Trophoblast cell (in vitro differentiated cells and primary cell): ENCODE measurements around the gene ZNF408.
"Not testable (repeated sequence)": the region's sequence is repeated elsewhere in the genome, so short reads cannot be mapped to it uniquely, and the experiment has no call there.

Experiments used
- DNase-seq, 2 donors: peaks; one replicate each; pipeline ENCODE4 v3.0.0-alpha.2; 2016
- H2AFZ ChIP-seq: 2 replicates; pipeline ENCODE4 v1.6.1; 2013; ENCODE audit warnings: low read length, moderate library complexity, mild to moderate bottlenecking; ENCODE audit not compliant: insufficient read depth, poor library complexity
- H2AK5ac ChIP-seq: 2 replicates; pipeline ENCODE4 v1.6.1; 2013; ENCODE audit warnings: mild to moderate bottlenecking, low read length
- H2BK120ac ChIP-seq: 2 replicates; pipeline ENCODE4 v1.6.1; 2013; ENCODE audit warnings: low read length, mild to moderate bottlenecking, moderate library complexity; ENCODE audit not compliant: insufficient read depth, poor library complexity
- H2BK12ac ChIP-seq: 2 replicates; pipeline ENCODE4 v1.6.1; 2013; ENCODE audit warnings: mild to moderate bottlenecking, low read length, moderate library complexity
- H2BK5ac ChIP-seq: 2 replicates; pipeline ENCODE4 v1.6.1; 2013; ENCODE audit warnings: low read length, low read depth, moderate library complexity, mild to moderate bottlenecking; ENCODE audit not compliant: poor library complexity
- H3K14ac ChIP-seq: 2 replicates; pipeline ENCODE4 v1.6.1; 2013; ENCODE audit warnings: mild to moderate bottlenecking, low read length
- H3K18ac ChIP-seq: 2 replicates; pipeline ENCODE4 v1.6.1; 2013; ENCODE audit warnings: mild to moderate bottlenecking, low read length
- H3K23ac ChIP-seq: 2 replicates; pipeline ENCODE4 v1.6.1; 2013; ENCODE audit warnings: low read length
- H3K27ac ChIP-seq: 2 replicates; pipeline ENCODE4 v1.5.1; 2013; ENCODE audit warnings: low read depth, mild to moderate bottlenecking, inconsistent platforms, low read length, moderate library complexity
- H3K27me3 ChIP-seq: 2 replicates; pipeline ENCODE4 v1.6.1; 2013; ENCODE audit warnings: inconsistent platforms, mild to moderate bottlenecking, low read length, moderate library complexity; ENCODE audit not compliant: insufficient read depth
- H3K36me3 ChIP-seq, 2 experiments: 1 replicate in 1 of 2; 2 replicates in 1 of 2; pipeline ENCODE4 v1.6.1; 2013; ENCODE audit warnings: low read length in 2 of 2, mild to moderate bottlenecking in 2 of 2, moderate library complexity in 1 of 2; ENCODE audit not compliant: insufficient read depth in 2 of 2, control insufficient read depth in 1 of 2
- H3K4ac ChIP-seq: 2 replicates; pipeline ENCODE4 v1.6.1; 2013; ENCODE audit warnings: low read depth, mild to moderate bottlenecking, low read length, moderate library complexity
- H3K4me1 ChIP-seq, 2 experiments: 1 replicate in 1 of 2; 2 replicates in 1 of 2; pipeline ENCODE4 v1.6.1; 2013; ENCODE audit warnings: low read length in 2 of 2, mild to moderate bottlenecking in 2 of 2, moderate library complexity in 1 of 2; ENCODE audit not compliant: insufficient read depth in 2 of 2, control insufficient read depth in 1 of 2
- H3K4me2 ChIP-seq: 2 replicates; pipeline ENCODE4 v1.6.1; 2013; ENCODE audit warnings: inconsistent platforms, mild to moderate bottlenecking, low read length, moderate library complexity
- H3K4me3 ChIP-seq: 2 replicates; pipeline ENCODE4 v1.5.1; 2013; ENCODE audit warnings: mild to moderate bottlenecking, low read depth, low read length, inconsistent platforms
- H3K79me1 ChIP-seq: one replicate; pipeline ENCODE4 v1.6.1; 2013; ENCODE audit warnings: low read length
- H3K79me2 ChIP-seq: 2 replicates; pipeline ENCODE4 v1.6.1; 2013; ENCODE audit warnings: low read length, mild to moderate bottlenecking; ENCODE audit not compliant: control insufficient read depth, insufficient read depth, poor library complexity
- H3K9ac ChIP-seq: 2 replicates; pipeline ENCODE4 v1.6.1; 2013; ENCODE audit warnings: mild to moderate bottlenecking, low read length
- H3K9me3 ChIP-seq: 2 replicates; pipeline ENCODE4 v1.6.1; 2013; ENCODE audit warnings: low read depth, mild to moderate bottlenecking, control low read depth, inconsistent platforms, low read length; ENCODE audit not compliant: insufficient read depth
- H4K12ac ChIP-seq: 2 replicates; pipeline ENCODE4 v1.6.1; 2013; ENCODE audit warnings: low read depth, mild to moderate bottlenecking, low read length, moderate library complexity
- H4K8ac ChIP-seq: 2 replicates; pipeline ENCODE4 v1.6.1; 2013; ENCODE audit warnings: low read depth, mild to moderate bottlenecking, low read length, moderate library complexity
- H4K91ac ChIP-seq: one replicate; pipeline ENCODE4 v1.6.1; 2013; ENCODE audit warnings: low read depth, mild to moderate bottlenecking, low read length, moderate library complexity
- WGBS: extraction: QIAGEN DNeasy Blood & Tissue Kit; methylation state at CpG from one replicate; pipeline ENCODE4 v1.1.7; 2013; ENCODE audit warnings: missing lambda C conversion rate; ENCODE audit not compliant: insufficient read length, insufficient coverage; ENCODE audit errors: extremely low coverage; 5-methylcytosine and 5-hydroxymethylcytosine counted together

The ZNF408 gene

DNA sequence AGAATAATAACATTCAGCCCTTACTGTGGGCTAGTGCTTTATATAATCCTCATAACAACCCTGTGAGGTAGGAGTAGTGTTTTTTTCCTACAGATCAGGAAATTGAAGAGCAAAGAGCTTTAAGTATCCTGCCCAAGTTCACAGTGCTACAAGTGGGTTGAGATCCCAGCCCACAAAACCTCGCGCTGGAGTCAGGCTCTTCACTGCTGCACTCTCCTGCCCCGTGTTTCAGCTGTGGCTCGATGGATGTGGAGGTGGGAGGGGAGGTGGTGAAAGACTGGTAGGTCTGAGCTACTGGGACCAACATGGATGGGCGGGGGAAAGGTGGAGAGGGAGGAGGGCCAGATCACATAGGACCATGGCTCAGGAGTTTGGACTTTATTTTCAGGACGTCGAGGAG lies 6.1 kb downstream of the ZNF408 start:
- Histone ChIP-seq H3K23ac (no peak overlapping the region), H3K4me3 (peak overlapping the region; percentile 25), H3K18ac (no peak overlapping the region), H2BK5ac (no peak overlapping the region), H3K4me1 (no peaks in the 10 kb centered on the region), H3K79me2 (no peaks in the 10 kb centered on the region), H4K8ac (no peak overlapping the region), H3K9ac (no peak overlapping the region), H4K91ac (no peak overlapping the region), H2BK12ac (no peak overlapping the region), H3K79me1 (no peaks in the 10 kb centered on the region), H4K12ac (no peak overlapping the region), H2BK120ac (no peak overlapping the region), H3K36me3 (peaks cover 36 to 43% of the 10 kb centered on the region in 2 experiments), H3K27ac (no peak overlapping the region), H2AK5ac (no peak overlapping the region), H3K4ac (no peak overlapping the region), H2AFZ (no peak overlapping the region), H3K4me2 (no peak overlapping the region), H3K14ac (no peak overlapping the region), H3K9me3 (peaks cover 4% of the 10 kb centered on the region), H3K27me3 (no peaks in the 10 kb centered on the region)
- WGBS: no CpG with 5 or more reads among the region's 7 CpGs
- DNase-seq: no peak

DNA sequence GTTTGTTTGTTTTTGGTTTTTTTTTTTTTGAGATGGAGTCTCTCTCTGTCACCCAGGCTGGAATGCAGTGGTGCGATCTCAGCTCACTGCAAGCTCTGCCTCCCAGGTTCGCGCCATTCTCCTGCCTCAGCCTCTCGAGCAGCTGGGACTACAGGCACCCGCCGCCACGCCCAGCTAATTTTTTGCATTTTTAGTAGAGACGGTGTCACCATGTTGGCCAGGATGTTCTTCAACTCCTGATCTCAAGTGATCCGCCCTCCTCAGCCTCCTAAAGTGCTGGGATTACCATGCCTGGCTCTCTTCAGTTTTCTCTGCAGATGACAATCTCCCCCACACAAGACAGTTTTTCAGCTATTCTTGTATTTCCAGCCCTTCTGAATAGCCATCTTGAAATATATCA lies 8.5 kb downstream of the ZNF408 start:
- H3K4me3 ChIP-seq, H2AK5ac ChIP-seq, H2AFZ ChIP-seq, H3K4me1 ChIP-seq, H2BK12ac ChIP-seq, H3K79me1 ChIP-seq, H2BK5ac ChIP-seq, H3K23ac ChIP-seq, H3K27ac ChIP-seq, H3K9ac ChIP-seq, H3K27me3 ChIP-seq, H3K79me2 ChIP-seq, H3K14ac ChIP-seq, H4K8ac ChIP-seq, H2BK120ac ChIP-seq, H3K18ac ChIP-seq, H4K12ac ChIP-seq, H4K91ac ChIP-seq, H3K9me3 ChIP-seq, H3K4me2 ChIP-seq, H3K4ac ChIP-seq: not testable (repeated sequence)
- DNase-seq: peak; percentile 67 to 80
- H3K36me3 ChIP-seq: peaks cover 23 to 28% of the 10 kb centered on the region in 2 experiments
- no CpG with 5 or more reads among the region's 9 CpGs for WGBS

DNA sequence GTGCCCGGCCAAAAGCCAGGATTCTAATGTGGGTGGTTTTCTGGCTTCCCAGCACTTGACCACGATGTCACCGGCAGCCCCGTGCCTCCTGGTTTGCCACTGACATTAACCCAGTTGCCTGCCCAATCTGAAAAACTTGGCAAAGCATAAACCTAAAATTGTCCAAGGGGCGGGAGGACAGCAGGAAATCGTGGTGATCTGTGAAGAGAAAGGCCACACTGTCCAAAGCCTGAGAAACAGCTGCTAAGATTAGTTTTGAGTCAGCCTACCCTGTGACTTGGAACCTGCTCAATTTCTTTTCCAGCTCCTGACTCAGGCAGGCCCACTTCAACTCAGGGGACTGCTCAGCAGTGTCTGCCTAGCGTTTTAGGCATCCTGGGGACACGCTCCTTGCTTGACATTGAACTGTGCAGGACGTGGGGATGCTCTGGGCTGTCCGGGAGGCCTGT lies 10.0 kb downstream of the ZNF408 start:
- Histone ChIP-seq H3K79me1 (no peaks in the 10 kb centered on the region), H3K4me2 (no peak overlapping the region), H3K4me1 (peaks cover 0 to 1% of the 10 kb centered on the region in 2 experiments), H2BK5ac (no peak overlapping the region), H3K9ac (no peak overlapping the region), H3K14ac (no peak overlapping the region), H2BK120ac (no peak overlapping the region), H3K4ac (no peak overlapping the region), H3K27me3 (no peaks in the 10 kb centered on the region), H3K27ac (no peak overlapping the region), H2BK12ac (no peak overlapping the region), H2AK5ac (no peak overlapping the region), H4K8ac (no peak overlapping the region), H4K91ac (no peak overlapping the region), H4K12ac (no peak overlapping the region), H3K36me3 (peaks cover 9 to 13% of the 10 kb centered on the region in 2 experiments), H3K18ac (no peak overlapping the region), H3K79me2 (no peaks in the 10 kb centered on the region), H3K4me3 (no peak overlapping the region), H3K23ac (no peak overlapping the region), H3K9me3 (no peaks in the 10 kb centered on the region), H2AFZ (no peak overlapping the region)
- DNase-seq: peak in 1 of 2 donors; percentile 7
- no CpG with 5 or more reads among the region's 10 CpGs for WGBS

DNA sequence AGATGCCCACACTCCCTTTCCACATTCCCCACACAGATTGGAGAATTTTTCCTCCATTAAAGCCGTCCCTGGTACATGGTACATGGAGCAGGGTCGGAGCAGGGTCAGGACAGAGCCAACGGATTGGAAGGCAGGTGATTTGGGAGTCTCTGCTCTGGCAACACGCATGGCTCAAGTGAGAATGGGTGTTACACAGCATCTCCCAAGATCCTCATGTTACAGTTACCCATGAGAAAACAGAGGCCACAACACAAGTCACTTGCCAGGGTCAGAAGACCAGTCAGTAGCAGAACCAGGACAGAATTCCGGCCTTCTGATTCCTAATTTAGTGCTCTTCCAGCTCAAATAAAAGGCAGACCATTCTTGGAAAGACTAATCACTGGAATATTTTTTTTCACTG lies 10.5 kb downstream of the ZNF408 start:
- no peak overlapping the region for H3K27ac ChIP-seq
- no peak overlapping the region for H3K4me3 ChIP-seq
- no peak overlapping the region for H4K8ac ChIP-seq
- H4K91ac ChIP-seq: no peak overlapping the region
- no peaks in the 10 kb centered on the region for H3K9me3 ChIP-seq
- H3K4ac ChIP-seq: no peak overlapping the region
- WGBS: no CpG with 5 or more reads among the region's 5 CpGs
- no peak overlapping the region for H2BK5ac ChIP-seq
- no peak overlapping the region for H2AK5ac ChIP-seq
- no peak overlapping the region for H4K12ac ChIP-seq
- no peak overlapping the region for H3K18ac ChIP-seq
- H3K36me3 ChIP-seq: peaks cover 5 to 10% of the 10 kb centered on the region in 2 experiments
- H3K4me1 ChIP-seq: peaks cover 0 to 1% of the 10 kb centered on the region in 2 experiments
- H3K79me2 ChIP-seq: no peaks in the 10 kb centered on the region
- no peak overlapping the region for H3K4me2 ChIP-seq
- H3K23ac ChIP-seq: no peak overlapping the region
- no peak overlapping the region for H2AFZ ChIP-seq
- H2BK12ac ChIP-seq: no peak overlapping the region
- H3K79me1 ChIP-seq: no peaks in the 10 kb centered on the region
- no peak for DNase-seq
- no peaks in the 10 kb centered on the region for H3K27me3 ChIP-seq
- H3K14ac ChIP-seq: no peak overlapping the region
- no peak overlapping the region for H2BK120ac ChIP-seq
- H3K9ac ChIP-seq: no peak overlapping the region
